Stomach (tissue), 4 donors: ENCODE measurements around the gene CD84.

Experiments
- CTCF ChIP-seq, 7 experiments: fragments of 450-650 bp in 4 of 7; fragments of 200-600 bp in 3 of 7; sonication (generic) in 3 of 7; IDR thresholded peaks; one replicate each; pipeline ENCODE4 v1.5.1; 2016 to 2019; ENCODE audit warnings: antibody characterized with exemption in 7 of 7, control low read depth in 2 of 7, mild to moderate bottlenecking in 1 of 7
- POLR2A ChIP-seq, 4 donors: fragments of 450-650 bp; IDR thresholded peaks; one replicate each; pipeline ENCODE4 v1.6.1; 2016; ENCODE audit warnings: antibody characterized with exemption in 4 of 4, control low read depth in 2 of 4, mild to moderate bottlenecking in 1 of 4, moderate library complexity in 1 of 4

DNA sequence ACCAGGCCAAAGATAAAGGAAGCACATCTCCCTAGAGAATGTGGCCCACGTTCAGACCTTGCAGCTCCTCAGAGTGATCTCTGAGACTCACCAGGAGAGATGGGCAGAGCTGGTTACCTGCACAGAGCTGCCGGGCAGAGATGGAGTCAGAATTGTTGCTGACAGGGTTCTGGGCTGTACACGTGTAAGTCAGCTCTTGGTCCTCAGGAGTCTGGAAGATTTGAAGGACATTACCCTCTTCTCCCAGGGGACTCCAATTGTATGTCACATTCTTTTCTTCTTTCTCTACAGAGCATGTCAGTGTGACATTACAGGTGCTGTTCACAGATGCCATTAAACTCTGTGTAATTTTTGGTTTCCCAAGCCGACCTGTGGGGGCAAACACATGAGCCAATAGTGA lies 25.5 kb downstream of the CD84 start:
- TF ChIP-seq POLR2A (IDR thresholded peaks at IDR 0.05), result no peak
- no peak for TF ChIP-seq CTCF (IDR thresholded peaks at IDR 0.05)
